A673 (cell line): ENCODE results near the gene ADGRL3.

ENCODE experiments used
- CTCF ChIP-seq: fragments of 300-800, 200-600 bp; sonication (generic); conservative IDR thresholded peaks from 2 replicates; pipeline ENCODE4 v1.5.1; 2017; ENCODE audit warnings: low read depth, mild to moderate bottlenecking, antibody characterized with exemption, low read length, moderate library complexity, mixed read lengths
- EZH2 ChIP-seq: fragments of 200-600 bp; sonication (generic); IDR thresholded peaks from 2 replicates; pipeline ENCODE4 v1.6.1; 2017; ENCODE audit warnings: borderline replicate concordance, low read depth, mild to moderate bottlenecking, mixed read lengths, antibody characterized with exemption, low read length; ENCODE audit not compliant: poor library complexity, severe bottlenecking

- TF ChIP-seq EZH2 (no peak), CTCF (no peak)
Observed at GRCh38 chr4:61442936-61443335, 242.8 kb downstream of the ADGRL3 start.
